Measurements from ENCODE around the gene UQCRHL.
A peak's percentile ranks its signal among the peaks of the same experiment; 100 is the strongest.
"Not testable (repeated sequence)": the region's sequence is repeated elsewhere in the genome, so short reads cannot be mapped to it uniquely, and the experiment has no call there.

UQCRHL gene

DNA sequence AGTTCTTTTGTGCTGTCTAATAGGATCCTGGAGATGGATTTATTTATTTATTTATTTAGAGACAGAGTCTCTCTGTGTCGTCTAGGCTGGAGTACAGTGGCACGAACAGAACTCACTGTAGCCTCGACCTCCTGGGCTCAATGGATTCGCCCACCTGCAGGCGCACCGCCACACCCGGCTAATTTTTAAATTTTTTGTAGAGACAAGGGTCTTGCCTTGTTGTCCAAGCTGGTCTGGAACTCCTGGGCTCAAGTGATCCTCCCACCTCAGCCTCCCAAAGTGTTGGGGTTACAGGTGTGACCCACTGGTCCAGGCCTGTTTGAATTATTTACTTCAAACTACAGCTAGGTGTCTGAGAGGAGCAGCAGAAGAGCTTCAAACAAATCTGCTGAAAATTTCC is 30.5 kb upstream of the UQCRHL start:
- POLR2A ChIA-PET = interaction anchor here (0.6 to 3.6 kb wide), 2 partner anchors 10 to 68 kb away, joined by 3 to 27 read pairs; partner anchors contain the start of gene SPEN

DNA sequence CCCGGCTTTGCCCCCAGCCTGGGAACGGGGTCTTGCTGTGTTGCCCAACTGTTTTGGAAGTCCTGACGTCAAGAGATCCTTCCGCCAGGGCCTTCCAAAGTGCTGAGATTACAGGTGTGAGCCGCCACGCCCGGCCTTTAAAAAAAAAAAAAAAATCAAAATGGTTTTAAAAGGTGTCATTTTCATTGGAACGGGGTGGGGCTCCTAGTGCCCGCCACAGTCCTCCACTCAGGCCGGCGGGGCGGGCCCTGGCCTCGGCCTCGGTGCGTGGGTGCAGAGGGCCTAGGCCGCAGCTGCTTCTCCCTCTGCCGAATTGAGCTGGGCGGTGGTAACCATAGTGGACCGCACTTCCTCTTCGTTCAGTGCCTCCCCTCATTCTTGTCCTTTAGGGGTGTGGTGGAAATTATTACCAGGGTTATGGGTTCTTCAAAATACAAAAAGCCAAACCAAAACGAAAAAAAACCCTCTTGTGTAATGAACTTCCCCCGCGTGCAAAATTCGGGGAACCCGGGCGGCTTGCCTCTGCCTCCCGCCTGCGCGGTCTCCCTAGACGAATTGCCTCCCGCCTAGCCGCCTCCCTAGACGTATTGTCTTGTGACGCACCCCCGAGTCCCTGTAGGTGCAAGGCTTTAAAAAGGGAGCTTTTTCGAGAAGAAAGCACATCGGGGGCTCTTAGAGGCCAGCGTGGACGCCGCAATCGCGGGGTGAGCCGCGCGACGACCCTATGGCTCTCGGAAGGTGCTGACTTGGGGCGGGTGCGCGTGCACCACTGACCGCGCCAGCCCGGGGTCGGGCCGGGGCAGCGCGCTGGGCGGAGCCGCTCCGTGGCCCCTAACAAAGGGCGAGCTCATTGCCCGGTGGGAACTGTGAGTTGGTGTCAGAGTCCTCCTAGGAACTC is 29.6 kb upstream of the UQCRHL start:
- no peak overlapping the region for H3K4me3 ChIP-seq (ENCODE audit: low read depth, low read length)
- H3K36me3 ChIP-seq (ENCODE audit: control insufficient read depth in 2 of 2, insufficient read depth in 1 of 2, low read length in 2 of 2) = no peaks in the 10 kb centered on the region; a peak in 1 of 3 replicates
- H3K27ac ChIP-seq (ENCODE audit: extremely low read depth, low read depth, low read length) = no peak overlapping the region
- TF ChIP-seq KLF1 (tag by site-specific recombination; IDR thresholded peaks at IDR 0.05) (0 out of 2 replicates have a peak, but pooled peaks have one; percentile 13), ZNF426 (tag by site-specific recombination; IDR thresholded peaks at IDR 0.05) (no peak), ZBTB17 (tag by site-specific recombination; IDR thresholded peaks at IDR 0.05) (no peak), ZNF624 (tag by site-specific recombination; IDR thresholded peaks at IDR 0.05) (no peak), ZNF785 (tag by site-specific recombination; IDR thresholded peaks at IDR 0.05) (no peak), ZNF184 (tag by site-specific recombination; IDR thresholded peaks at IDR 0.05) (no peak), ZNF140 (tag by site-specific recombination; IDR thresholded peaks at IDR 0.05) (no peak), ZNF23 (tag by site-specific recombination; IDR thresholded peaks at IDR 0.05; ENCODE audit: borderline replicate concordance) (no peak), ZNF132 (tag by site-specific recombination; IDR thresholded peaks at IDR 0.05; ENCODE audit: borderline replicate concordance) (no peak), SALL2 (tag by site-specific recombination; IDR thresholded peaks at IDR 0.05; ENCODE audit: borderline replicate concordance) (no peak), ZNF529 (tag by site-specific recombination; IDR thresholded peaks at IDR 0.05; ENCODE audit: insufficient replicate concordance) (no peak), ZNF830 (tag by site-specific recombination; IDR thresholded peaks at IDR 0.05; ENCODE audit: low read depth) (no peak), HOXA7 (CRISPR knock-in tag; IDR thresholded peaks at IDR 0.05; ENCODE audit: borderline replicate concordance) (no peak), ZNF121 (tag by site-specific recombination; IDR thresholded peaks at IDR 0.05) (peak; percentile 7; the same call in 1 of the 2 replicates)
- TF ChIP-seq, protein P1, sequence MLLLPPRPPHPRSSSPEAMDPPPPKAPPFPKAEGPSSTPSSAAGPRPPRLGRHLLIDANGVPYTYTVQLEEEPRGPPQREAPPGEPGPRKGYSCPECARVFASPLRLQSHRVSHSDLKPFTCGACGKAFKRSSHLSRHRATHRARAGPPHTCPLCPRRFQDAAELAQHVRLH (tag by site-specific recombination; IDR thresholded peaks at IDR 0.05) = no peak
- H3K4me1 ChIP-seq (ENCODE audit: control insufficient read depth, insufficient read depth, low read length) = peaks cover 4% of the 10 kb centered on the region; the same call in 1 of the 2 replicates
- ChIA-PET CTCF (interaction anchor here (2.1 kb wide), 1 partner anchor 34 kb away, joined by 5 read pairs; no protein-coding TSS in a partner anchor), POLR2A (interaction anchor here (0.6 to 3.6 kb wide), 6 partner anchors 8 to 103 kb away, joined by 4 to 27 read pairs (median 8); partner anchors contain the start of gene SPEN)
- H3K9me3 ChIP-seq (ENCODE audit: control insufficient read depth, insufficient read depth, low read depth, low read length) = no peaks in the 10 kb centered on the region

More for the DNA sequence above, 30.5 kb upstream of the UQCRHL start:
- Histone ChIP-seq H3K36me3 (ENCODE audit: control insufficient read depth in 2 of 2, insufficient read depth in 1 of 2, low read length in 2 of 2) (no peaks in the 10 kb centered on the region; a peak in 1 of 3 replicates), H3K27ac (ENCODE audit: extremely low read depth, low read depth, low read length) (no peak overlapping the region), H3K4me3 (ENCODE audit: low read depth, low read length) (no peak overlapping the region), H3K4me1 (ENCODE audit: control insufficient read depth, insufficient read depth, low read length) (peaks cover 2% of the 10 kb centered on the region; the same call in 1 of the 2 replicates), H3K9me3 (ENCODE audit: control insufficient read depth, insufficient read depth, low read depth, low read length) (no peaks in the 10 kb centered on the region)
- TF ChIP-seq ZFHX2 (tag by site-specific recombination; conservative IDR thresholded peaks at IDR 0.05) (no peak), SCRT2 (tag by site-specific recombination; IDR thresholded peaks at IDR 0.05) (no peak), MYNN (tag by site-specific recombination; IDR thresholded peaks at IDR 0.05; ENCODE audit: borderline replicate concordance) (no peak)
- CTCF ChIA-PET = interaction anchor here (0.6 to 2.1 kb wide), 4 partner anchors 9 to 68 kb away, joined by 3 to 5 read pairs (median 3); no protein-coding TSS in a partner anchor

DNA sequence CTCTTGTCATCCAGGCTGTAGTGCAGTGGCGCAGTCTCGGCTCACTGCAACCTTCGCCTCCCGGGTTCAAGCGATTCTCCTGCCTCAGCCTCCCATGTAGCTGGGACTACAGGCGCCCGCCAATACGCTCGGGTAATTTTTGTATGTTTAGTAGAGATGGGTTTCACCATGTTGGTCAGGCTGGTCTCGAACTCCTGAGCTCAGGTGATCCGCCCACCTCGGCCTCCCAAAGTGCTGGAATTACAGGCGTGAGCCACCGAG is 29.0 kb upstream of the UQCRHL start:
- H3K36me3 ChIP-seq (ENCODE audit: control insufficient read depth in 2 of 2, insufficient read depth in 1 of 2, low read length in 2 of 2); H3K9me3 ChIP-seq (ENCODE audit: control insufficient read depth, insufficient read depth, low read depth, low read length); H3K4me1 ChIP-seq (ENCODE audit: control insufficient read depth, insufficient read depth, low read length); CTCF ChIA-PET: not testable (repeated sequence)
- POLR2A ChIA-PET = interaction anchor here (0.7 to 3.6 kb wide), 5 partner anchors 9 to 104 kb away, joined by 4 to 27 read pairs (median 8); partner anchors contain the start of gene SPEN
- H3K27ac ChIP-seq (ENCODE audit: extremely low read depth, low read depth, low read length) = peak overlapping the region; percentile 98; the same call in 1 of the 2 replicates
- H3K4me3 ChIP-seq (ENCODE audit: low read depth, low read length) = peak overlapping the region; percentile 79; the same call in 1 of the 2 replicates
- TF ChIP-seq EGR2 (tag by site-specific recombination; IDR thresholded peaks at IDR 0.05; ENCODE audit: low read depth) (peak; percentile 10; the same call in 1 of the 2 replicates), ZFHX2 (tag by site-specific recombination; conservative IDR thresholded peaks at IDR 0.05) (peak; percentile 17; the same call in 1 of the 2 replicates)

All from HEK293 (cell line).